Esophagus muscularis mucosa (tissue), 4 donors: Measurements from ENCODE around the gene ANKHD1. TPM values are rescaled to one million over a fixed set of nuclear protein-coding genes. Genes with fewer than 3 reads are reported as not detected.

Experiments used
- DNase-seq: peaks from one replicate; pipeline ENCODE4 v3.0.0-alpha.2; 2017; ENCODE audit errors: extremely low spot score
- H3K27ac ChIP-seq, 4 donors: fragments of 200-600 bp; sonication (generic); replicated peaks in 1 of 4; 1 replicate in 3 of 4; 2 replicates in 1 of 4; pipeline ENCODE4 v1.5.1; 2016 to 2019; ENCODE audit warnings: mild to moderate bottlenecking in 1 of 4
- H3K27me3 ChIP-seq, 4 donors: fragments of 200-600 bp; sonication (generic); one replicate each; pipeline versions ENCODE4 v1.5.1 to v1.6.0; 2016 to 2019
- H3K36me3 ChIP-seq, 4 donors: fragments of 200-600 bp; sonication (generic); one replicate each; pipeline ENCODE4 v1.5.1; 2016 to 2019
- H3K4me1 ChIP-seq, 4 donors: fragments of 200-600 bp; sonication (generic); one replicate each; pipeline ENCODE4 v1.5.1; 2016 to 2019
- H3K4me3 ChIP-seq, 4 donors: fragments of 200-600 bp; sonication (generic); 1 replicate in 2 of 4; 2 replicates in 2 of 4; pipeline ENCODE4 v1.5.1; 2016 to 2019; ENCODE audit warnings: mild to moderate bottlenecking in 4 of 4, moderate library complexity in 1 of 4
- H3K9me3 ChIP-seq, 4 donors: fragments of 200-600 bp; sonication (generic); 1 replicate in 3 of 4; 2 replicates in 1 of 4; pipeline ENCODE4 v1.5.1; 2016 to 2019
- CTCF ChIP-seq, 3 experiments: fragments of 200-600 bp in 2 of 3; fragments of 450-650 bp in 1 of 3; sonication (generic) in 2 of 3; IDR thresholded peaks; one replicate each; pipeline ENCODE4 v1.5.1; 2017 to 2019; ENCODE audit warnings: antibody characterized with exemption in 3 of 3, mild to moderate bottlenecking in 2 of 3, moderate library complexity in 1 of 3
- EP300 ChIP-seq: sonication (generic); formaldehyde crosslinking; IDR thresholded peaks from one replicate; pipeline ENCODE4 v1.6.1; 2017; ENCODE audit warnings: antibody characterized with exemption
- POLR2A ChIP-seq: fragments of 450-650 bp; IDR thresholded peaks from one replicate; pipeline ENCODE4 v1.6.1; 2017; ENCODE audit warnings: antibody characterized with exemption, moderate library complexity, mild to moderate bottlenecking, low read depth
- POLR2AphosphoS5 ChIP-seq, 2 donors: sonication (generic); formaldehyde crosslinking; IDR thresholded peaks; one replicate each; pipeline ENCODE4 v1.6.1; 2017; ENCODE audit warnings: antibody characterized with exemption in 2 of 2
- WGBS: methylation state at CpG from one replicate; pipeline ENCODE4 v1.1.5; 2018; 5-methylcytosine and 5-hydroxymethylcytosine counted together
- intact Hi-C: fragments of 100-400 bp; cut with DNase I; formaldehyde crosslinking; loops from one replicate; pipeline ENCODE4 v1.15.1; 2023
- total RNA-seq, 4 donors: library from RNA; depleted of rRNA; stranded (reverse); fragments of >200 nt; gene quantifications; one replicate each; pipeline versions ENCODE4 v1.1.0 to v1.2.1, GENCODE V29; 2016

Gene ANKHD1
- total RNA-seq, 4 donors from 2014 or later, result 58.3 to 94.3 (median 62.2) TPM

GRCh38 chr5:140488914-140489313, 87.3 kb downstream of the ANKHD1 start:
- no peaks in the 10 kb centered on the region for H3K4me1 ChIP-seq
- no peak overlapping the region for H3K27ac ChIP-seq
- H3K27me3 ChIP-seq, result no peaks in the 10 kb centered on the region
- H3K4me3 ChIP-seq, result no peak overlapping the region
- 95% methylated on average over 5 of the region's 6 CpGs for WGBS
- intact Hi-C loops, result no loop called here
- H3K36me3 ChIP-seq, result peaks cover 18 to 65% (median 47%) of the 10 kb centered on the region in 4 donors
- no peaks in the 10 kb centered on the region for H3K9me3 ChIP-seq
- TF ChIP-seq POLR2AphosphoS5 (IDR thresholded peaks at IDR 0.05) (no peak), POLR2A (no peak), CTCF (IDR thresholded peaks at IDR 0.05) (no peak), EP300 (no peak)
- no peak for DNase-seq

GRCh38 chr5:140497897-140498296, 96.3 kb downstream of the ANKHD1 start:
- intact Hi-C loops, result no loop called here
- DNase-seq, result no peak
- TF ChIP-seq CTCF (IDR thresholded peaks at IDR 0.05), result no peak
- no peak for TF ChIP-seq POLR2AphosphoS5 (IDR thresholded peaks at IDR 0.05)
- no peak for TF ChIP-seq EP300
- no peak for TF ChIP-seq POLR2A
- Histone ChIP-seq H3K27me3 (no peaks in the 10 kb centered on the region), H3K4me1 (no peaks in the 10 kb centered on the region), H3K4me3 (no peak overlapping the region), H3K9me3 (no peaks in the 10 kb centered on the region), H3K36me3 (peaks cover 3 to 48% (median 19%) of the 10 kb centered on the region in 4 donors), H3K27ac (no peak overlapping the region)

- DNase-seq, result no peak
- H3K4me1 ChIP-seq, result no peaks in the 10 kb centered on the region
- H3K27ac ChIP-seq, result no peak overlapping the region
- H3K4me3 ChIP-seq, result no peak overlapping the region
- H3K27me3 ChIP-seq, result no peaks in the 10 kb centered on the region
- WGBS, result 88% methylated on average over 1 of the region's 1 CpG
- intact Hi-C loops, result no loop called here
- TF ChIP-seq EP300, result no peak
- TF ChIP-seq POLR2A, result no peak
- no peak for TF ChIP-seq CTCF (IDR thresholded peaks at IDR 0.05)
- no peak for TF ChIP-seq POLR2AphosphoS5 (IDR thresholded peaks at IDR 0.05)
- no peaks in the 10 kb centered on the region for H3K9me3 ChIP-seq
- peaks cover 3 to 44% (median 19%) of the 10 kb centered on the region in 4 donors for H3K36me3 ChIP-seq
Measured at GRCh38 chr5:140498591-140498990, 97.0 kb downstream of the ANKHD1 start.

- Histone ChIP-seq H3K9me3 (no peaks in the 10 kb centered on the region), H3K36me3 (peaks cover 24 to 60% (median 38%) of the 10 kb centered on the region in 4 donors), H3K4me1 (no peaks in the 10 kb centered on the region), H3K4me3 (no peak overlapping the region), H3K27ac (no peak overlapping the region), H3K27me3 (no peaks in the 10 kb centered on the region)
- WGBS, result 91% methylated on average over 2 of the region's 2 CpGs
- TF ChIP-seq POLR2AphosphoS5 (IDR thresholded peaks at IDR 0.05), result no peak
- no peak for TF ChIP-seq EP300
- no peak for TF ChIP-seq CTCF (IDR thresholded peaks at IDR 0.05)
- TF ChIP-seq POLR2A, result no peak
- intact Hi-C loops, result no loop called here
- no peak for DNase-seq
Measured at GRCh38 chr5:140502834-140503233, 101.2 kb downstream of the ANKHD1 start.

DNA sequence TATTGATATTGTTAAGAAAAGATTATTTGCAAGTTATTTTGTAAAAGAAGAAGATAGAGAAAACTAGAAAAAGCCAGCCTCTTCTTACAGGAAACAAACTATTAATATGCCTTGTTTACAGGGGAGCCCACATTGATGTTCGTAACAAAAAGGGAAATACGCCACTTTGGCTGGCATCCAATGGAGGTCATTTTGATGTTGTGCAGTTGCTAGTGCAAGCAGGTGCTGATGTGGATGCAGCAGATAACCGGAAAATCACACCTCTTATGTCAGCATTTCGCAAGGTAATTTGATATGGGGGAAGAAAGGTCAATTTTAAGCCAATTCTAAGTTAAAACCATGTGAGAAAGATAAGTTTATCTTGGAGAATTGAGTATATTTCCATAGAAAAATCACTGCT, 108.3 kb downstream of the ANKHD1 start:
- peaks cover 64 to 99% (median 89%) of the 10 kb centered on the region in 4 donors for H3K36me3 ChIP-seq
- DNase-seq, result no peak
- no peaks in the 10 kb centered on the region for H3K27me3 ChIP-seq
- no peak overlapping the region for H3K27ac ChIP-seq
- WGBS, result 74% methylated on average over 4 of the region's 4 CpGs
- no peaks in the 10 kb centered on the region for H3K4me1 ChIP-seq
- no peaks in the 10 kb centered on the region for H3K9me3 ChIP-seq
- TF ChIP-seq CTCF (IDR thresholded peaks at IDR 0.05) (no peak), EP300 (no peak), POLR2AphosphoS5 (IDR thresholded peaks at IDR 0.05) (no peak), POLR2A (no peak)
- intact Hi-C loops, result no loop called here
- H3K4me3 ChIP-seq, result no peak overlapping the region
